GM23248 (cell line): Measurements from ENCODE around the gene PPIG. TPM values are rescaled to one million over a fixed set of nuclear protein-coding genes. Genes with fewer than 3 reads are reported as not detected.

Experiments used
- DNase-seq: peaks from one replicate; pipeline ENCODE4 v3.0.0-alpha.2; 2015
- H2AFZ ChIP-seq: fragments of 200-600 bp; sonication (generic); 2 replicates; pipeline ENCODE4 v1.6.1; 2016; ENCODE audit warnings: antibody characterized with exemption
- H3F3A ChIP-seq: fragments of 200-600 bp; sonication (generic); 2 replicates; pipeline ENCODE4 v1.6.1; 2016; ENCODE audit warnings: mild to moderate bottlenecking, antibody characterized with exemption, mixed run types; ENCODE audit not compliant: insufficient read depth
- H3K27ac ChIP-seq: fragments of 200-600 bp; sonication (generic); 2 replicates; pipeline ENCODE4 v1.5.1; 2016; ENCODE audit warnings: mild to moderate bottlenecking
- H3K27me3 ChIP-seq: fragments of 200-600 bp; sonication (generic); replicated peaks from 2 replicates; pipeline ENCODE4 v1.6.1; 2016; ENCODE audit warnings: mild to moderate bottlenecking; ENCODE audit not compliant: insufficient read depth
- H3K36me3 ChIP-seq: fragments of 200-600 bp; sonication (generic); 2 replicates; pipeline ENCODE4 v1.6.1; 2016; ENCODE audit warnings: low read depth, mild to moderate bottlenecking
- H3K4me1 ChIP-seq: fragments of 200-600 bp; sonication (generic); 2 replicates; pipeline ENCODE4 v1.6.1; 2016; ENCODE audit warnings: mild to moderate bottlenecking; ENCODE audit not compliant: insufficient read depth
- H3K4me2 ChIP-seq: fragments of 200-600 bp; sonication (generic); one replicate; pipeline ENCODE4 v1.6.1; 2016; ENCODE audit warnings: mild to moderate bottlenecking; ENCODE audit not compliant: unreplicated experiment
- H3K4me3 ChIP-seq: fragments of 200-600 bp; sonication (generic); 2 replicates; pipeline ENCODE4 v1.5.1; 2016; ENCODE audit warnings: mild to moderate bottlenecking
- H3K79me2 ChIP-seq: fragments of 200-600 bp; sonication (generic); 2 replicates; pipeline ENCODE4 v1.6.1; 2016; ENCODE audit warnings: mild to moderate bottlenecking; ENCODE audit not compliant: insufficient read depth
- H3K9ac ChIP-seq: fragments of 200-600 bp; sonication (generic); 2 replicates; pipeline ENCODE4 v1.6.1; 2016; ENCODE audit warnings: mild to moderate bottlenecking
- H3K9me2 ChIP-seq: fragments of 200-600 bp; sonication (generic); 2 replicates; pipeline ENCODE4 v1.6.1; 2016; ENCODE audit warnings: mixed run types, mild to moderate bottlenecking, moderate library complexity; ENCODE audit not compliant: insufficient read depth
- H3K9me3 ChIP-seq: fragments of 200-600 bp; sonication (generic); one replicate; pipeline ENCODE4 v1.6.1; 2017; ENCODE audit warnings: low read depth
- H4K20me1 ChIP-seq: fragments of 200-600 bp; sonication (generic); 2 replicates; pipeline ENCODE4 v1.6.0; 2016; ENCODE audit not compliant: insufficient read depth
- EZH2 ChIP-seq: fragments of 200-600 bp; sonication (generic); IDR thresholded peaks from 2 replicates; pipeline ENCODE4 v1.6.1; 2018; ENCODE audit warnings: antibody characterized with exemption, mild to moderate bottlenecking; ENCODE audit not compliant: insufficient read depth, poor library complexity, severe bottlenecking
- EZH2phosphoT487 ChIP-seq: fragments of 200-600 bp; sonication (generic); IDR thresholded peaks from 2 replicates; pipeline ENCODE4 v1.6.1; 2018; ENCODE audit warnings: antibody characterized with exemption, moderate library complexity, mild to moderate bottlenecking, low read depth; ENCODE audit not compliant: insufficient read depth
- WGBS, 2 experiments: methylation state at CpG; one replicate each; pipeline ENCODE4 v1.1.6; 2015 to 2017; ENCODE audit warnings: low lambda C conversion rate in 2 of 2, low coverage in 1 of 2; ENCODE audit errors: missing lambda C conversion rate in 2 of 2; 5-methylcytosine and 5-hydroxymethylcytosine counted together
- in situ Hi-C: fragments of 300-500 bp; cut with MboI; formaldehyde crosslinking; loops from 2 replicates; pipeline ENCODE4 v1.15.0; 2020
- polyA plus RNA-seq: library from polyadenylated mRNA; unstranded; fragments of >200 nt; fragmentation: Nextera tagmentation; extraction: Ambion mirVana; gene quantifications from 2 replicates; pipeline ENCODE4 v1.2.1, GENCODE V29; 2016
- total RNA-seq: library from RNA; depleted of rRNA; stranded (reverse); fragments of >200 nt; shearing (Covaris generic); gene quantifications from 2 replicates; pipeline ENCODE4 v1.2.3, GENCODE V29; 2014

The PPIG gene
- total and polyA plus RNA-seq, 2 experiments from 2014 or later = 23.0 to 51.3 TPM

DNA sequence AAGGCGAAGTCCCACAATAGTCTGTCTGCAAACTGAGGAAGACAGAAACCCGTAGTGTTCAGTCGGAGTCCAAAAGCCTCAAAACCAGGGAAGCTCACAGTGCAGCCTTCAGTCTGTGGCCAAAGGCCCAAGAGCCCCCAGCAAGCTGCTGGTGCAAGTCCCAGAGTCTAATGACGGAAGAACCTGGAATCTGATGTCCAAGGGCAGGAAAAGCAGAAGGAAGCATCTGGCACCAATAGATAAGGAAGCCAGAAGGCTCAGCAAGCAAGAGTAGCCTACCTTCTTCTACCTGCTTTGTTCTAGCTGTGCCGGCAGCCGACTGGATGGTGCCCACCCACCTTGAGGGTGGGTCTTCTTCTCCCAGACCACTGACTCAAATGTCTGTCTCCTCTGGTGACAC, 88.3 kb downstream of the PPIG start:
- H2AFZ ChIP-seq = no peak overlapping the region
- H3K27me3 ChIP-seq = no peaks in the 10 kb centered on the region
- in situ Hi-C loops = no loop called here
- H4K20me1 ChIP-seq = no peaks in the 10 kb centered on the region
- no peak overlapping the region for H3K4me2 ChIP-seq
- no peaks in the 10 kb centered on the region for H3K79me2 ChIP-seq
- no peak overlapping the region for H3K27ac ChIP-seq
- no peaks in the 10 kb centered on the region for H3K9me2 ChIP-seq
- no peak overlapping the region for H3K4me3 ChIP-seq
- DNase-seq = no peak
- no peaks in the 10 kb centered on the region for H3K36me3 ChIP-seq
- H3K4me1 ChIP-seq = peaks cover 9% of the 10 kb centered on the region; the same call in 1 of the 2 replicates
- TF ChIP-seq EZH2phosphoT487 (no peak), EZH2 (no peak)
- H3F3A ChIP-seq = no peaks in the 10 kb centered on the region
- no peaks in the 10 kb centered on the region for H3K9me3 ChIP-seq
- H3K9ac ChIP-seq = no peak overlapping the region
- 76 to 83% methylated on average over 6 of the region's 6 CpGs for WGBS, 2 experiments

DNA sequence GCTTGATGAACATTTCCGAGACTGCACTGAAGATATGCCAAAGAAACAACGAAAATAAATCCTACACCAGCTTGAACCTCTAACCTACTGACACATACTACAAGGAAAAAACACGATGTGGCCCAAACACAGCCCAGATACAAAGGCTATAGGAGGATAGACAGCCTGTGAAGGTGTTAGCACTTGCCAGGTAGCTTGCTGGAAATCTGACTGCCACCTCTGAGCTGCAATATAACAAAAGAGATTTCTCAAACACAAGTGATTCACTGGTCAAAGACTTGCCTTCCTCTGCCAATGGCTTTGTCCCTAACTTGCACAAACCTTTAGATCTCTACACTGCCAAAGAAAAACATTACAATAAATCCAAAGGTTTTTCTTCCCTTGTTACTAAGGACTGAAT, 89.0 kb downstream of the PPIG start:
- Histone ChIP-seq H3K27ac (no peak overlapping the region), H3K27me3 (no peaks in the 10 kb centered on the region), H3F3A (no peaks in the 10 kb centered on the region), H3K4me1 (peaks cover 9% of the 10 kb centered on the region; the same call in 1 of the 2 replicates), H3K9me2 (no peaks in the 10 kb centered on the region), H3K79me2 (no peaks in the 10 kb centered on the region), H3K4me3 (no peak overlapping the region), H3K9ac (no peak overlapping the region), H3K9me3 (no peaks in the 10 kb centered on the region), H2AFZ (no peak overlapping the region), H3K4me2 (no peak overlapping the region), H4K20me1 (no peaks in the 10 kb centered on the region), H3K36me3 (no peaks in the 10 kb centered on the region)
- 55 to 57% methylated on average over 3 of the region's 3 CpGs for WGBS, 2 experiments
- DNase-seq = no peak
- no peak for TF ChIP-seq EZH2
- no peak for TF ChIP-seq EZH2phosphoT487
- in situ Hi-C loops = no loop called here

DNA sequence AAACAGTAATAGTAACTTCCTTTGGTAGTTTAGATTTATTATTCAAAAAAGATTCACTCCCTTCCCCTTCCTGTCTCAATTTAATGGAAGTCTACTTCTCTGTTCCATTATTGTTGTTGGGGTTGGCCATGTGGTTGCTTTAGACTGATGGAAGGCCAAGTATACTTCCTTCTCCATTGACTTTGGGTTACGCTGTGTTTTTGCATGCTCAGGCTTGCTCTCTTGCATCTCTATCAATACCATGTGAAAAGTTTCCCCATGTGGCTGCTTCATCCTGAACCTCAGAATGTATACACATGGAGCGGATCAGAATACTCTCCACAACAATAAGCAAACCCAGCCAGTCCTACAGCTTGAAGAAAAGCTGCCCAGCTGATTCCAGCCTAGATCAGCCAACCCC, 89.8 kb downstream of the PPIG start:
- WGBS, 2 experiments = 66 to 79% methylated on average over 2 of the region's 2 CpGs

DNA sequence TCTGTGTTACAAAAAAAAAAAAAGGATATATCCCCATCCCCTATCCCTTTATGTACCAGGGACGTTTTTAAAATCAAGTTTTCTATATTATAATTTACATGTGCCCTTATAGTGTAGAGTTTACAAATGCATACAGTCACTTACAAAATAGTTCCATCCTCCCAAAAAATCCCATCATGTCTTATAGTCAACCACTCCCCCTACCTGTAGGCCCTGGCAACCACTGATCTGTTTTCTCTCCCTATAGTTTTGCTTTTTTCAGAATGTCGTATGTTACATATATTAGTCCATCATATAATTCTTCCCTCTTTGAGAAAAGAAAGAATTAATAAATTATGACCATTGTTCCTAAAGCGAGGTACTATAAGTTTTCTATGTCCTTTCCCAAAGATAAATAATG, 92.2 kb downstream of the PPIG start:
- TF ChIP-seq EZH2 (no peak), EZH2phosphoT487 (no peak)
- Histone ChIP-seq H3K79me2 (no peaks in the 10 kb centered on the region), H3K36me3 (no peaks in the 10 kb centered on the region), H3K4me2 (no peak overlapping the region), H3F3A (no peaks in the 10 kb centered on the region), H3K9me3 (no peaks in the 10 kb centered on the region), H3K27me3 (no peaks in the 10 kb centered on the region), H3K9ac (no peak overlapping the region), H4K20me1 (no peaks in the 10 kb centered on the region), H3K27ac (no peak overlapping the region), H2AFZ (no peak overlapping the region), H3K4me1 (no peaks in the 10 kb centered on the region), H3K9me2 (no peaks in the 10 kb centered on the region), H3K4me3 (no peak overlapping the region)
- WGBS, 2 experiments = 35% methylated on average over 3 of the region's 3 CpGs
- no peak for DNase-seq
- in situ Hi-C loops = no loop called here

More for the DNA sequence above, 89.8 kb downstream of the PPIG start:
- Histone ChIP-seq H3K4me3 (no peak overlapping the region), H3K27ac (no peak overlapping the region), H3K9me2 (no peaks in the 10 kb centered on the region), H3K9ac (no peak overlapping the region), H2AFZ (no peak overlapping the region), H3K9me3 (no peaks in the 10 kb centered on the region), H3K36me3 (no peaks in the 10 kb centered on the region), H3F3A (no peaks in the 10 kb centered on the region), H3K4me2 (no peak overlapping the region), H3K79me2 (no peaks in the 10 kb centered on the region), H3K4me1 (peaks cover 9% of the 10 kb centered on the region; the same call in 1 of the 2 replicates), H3K27me3 (no peaks in the 10 kb centered on the region), H4K20me1 (no peaks in the 10 kb centered on the region)
- no peak for DNase-seq
- in situ Hi-C loops = no loop called here
- TF ChIP-seq EZH2phosphoT487 = no peak
- TF ChIP-seq EZH2 = no peak

DNA sequence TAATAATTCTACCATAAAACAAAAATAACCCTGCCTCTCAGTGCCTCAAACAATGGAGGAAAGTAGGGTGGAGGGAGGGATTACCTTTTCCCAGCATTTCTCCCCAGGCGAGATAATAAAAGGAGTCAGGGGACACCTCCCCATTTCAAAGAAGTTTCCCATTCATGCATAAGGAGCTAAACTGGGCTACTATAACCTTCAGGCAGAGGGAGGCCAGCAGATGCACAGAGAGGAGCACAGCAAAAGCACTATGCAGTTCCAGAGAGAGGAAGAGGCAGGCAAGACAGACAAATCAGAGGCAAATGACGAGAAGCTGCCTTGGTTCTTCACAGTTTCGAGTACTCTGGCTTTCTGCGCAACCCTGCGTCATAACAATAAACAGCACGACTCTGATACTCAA, 92.7 kb downstream of the PPIG start:
- no peak for TF ChIP-seq EZH2
- no peak for TF ChIP-seq EZH2phosphoT487
- Histone ChIP-seq H3K79me2 (no peaks in the 10 kb centered on the region), H3K9ac (no peak overlapping the region), H3K4me3 (no peak overlapping the region), H2AFZ (no peak overlapping the region), H3K36me3 (no peaks in the 10 kb centered on the region), H3K27ac (no peak overlapping the region), H3K9me2 (no peaks in the 10 kb centered on the region), H4K20me1 (no peaks in the 10 kb centered on the region), H3K27me3 (no peaks in the 10 kb centered on the region), H3F3A (no peaks in the 10 kb centered on the region), H3K4me1 (no peaks in the 10 kb centered on the region), H3K9me3 (no peaks in the 10 kb centered on the region), H3K4me2 (no peak overlapping the region)
- 84 to 89% methylated on average over 6 of the region's 6 CpGs for WGBS, 2 experiments
- no peak for DNase-seq
- in situ Hi-C loops = no loop called here
